Myocyte (in vitro differentiated cells): ENCODE data around the gene INPP5D. TPM values are rescaled to one million over a fixed set of nuclear protein-coding genes. Genes with fewer than 3 reads are reported as not detected.
A peak's percentile ranks its signal among the peaks of the same experiment; 100 is the strongest.

Source experiments
- DNase-seq: peaks from one replicate; pipeline ENCODE4 v3.0.0-alpha.2; 2012; ENCODE audit warnings: low read depth
- total RNA-seq: library from RNA; depleted of rRNA; stranded (reverse); fragments of >200 nt; gene quantifications from 2 replicates; pipeline ENCODE4 v1.2.3, GENCODE V29; 2014

The INPP5D gene
- total RNA-seq, 1 donor from 2014 or later, result 1.1 TPM

DNA sequence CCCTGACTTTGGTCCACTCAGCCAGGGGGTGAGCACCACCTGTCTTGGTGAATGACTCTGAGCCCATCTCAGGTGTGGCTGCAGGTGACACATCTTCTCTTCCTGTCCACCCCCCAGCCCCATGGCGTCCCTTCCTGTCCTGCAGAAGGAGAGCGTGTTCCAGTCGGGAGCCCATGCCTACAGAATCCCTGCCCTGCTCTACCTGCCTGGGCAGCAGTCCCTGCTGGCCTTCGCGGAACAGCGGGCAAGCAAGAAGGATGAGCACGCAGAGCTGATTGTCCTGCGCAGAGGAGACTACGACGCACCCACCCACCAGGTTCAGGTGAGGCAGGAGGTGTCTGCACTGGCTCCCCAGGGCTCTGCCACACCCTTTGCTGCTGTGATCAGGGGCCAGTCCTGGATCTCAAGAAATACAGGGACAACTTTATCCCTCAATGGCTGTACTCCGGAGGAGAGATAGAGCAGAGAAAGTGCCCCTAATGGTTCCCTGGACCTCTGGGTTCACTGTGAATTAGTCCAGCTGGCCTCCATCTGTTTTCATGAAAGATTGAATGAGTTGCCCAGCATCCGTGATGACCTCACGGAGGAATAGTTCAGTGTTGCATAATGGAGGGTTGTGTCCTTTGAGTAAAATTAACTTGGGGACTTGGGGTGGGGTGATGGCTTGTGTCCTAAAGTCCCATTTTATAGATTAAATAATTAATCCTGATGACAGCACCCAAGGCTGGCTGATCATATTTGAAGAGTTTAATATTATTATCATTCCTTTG lies 27.4 kb upstream of the INPP5D start, which contains the start of gene NEU2:
Gene NEU2, plus strand, starts transcription at position 122 of the 770 bp plus-strand sequence. Its CDS starts 0 bp downstream, at position 122.
- peak; percentile 34 for DNase-seq

DNA sequence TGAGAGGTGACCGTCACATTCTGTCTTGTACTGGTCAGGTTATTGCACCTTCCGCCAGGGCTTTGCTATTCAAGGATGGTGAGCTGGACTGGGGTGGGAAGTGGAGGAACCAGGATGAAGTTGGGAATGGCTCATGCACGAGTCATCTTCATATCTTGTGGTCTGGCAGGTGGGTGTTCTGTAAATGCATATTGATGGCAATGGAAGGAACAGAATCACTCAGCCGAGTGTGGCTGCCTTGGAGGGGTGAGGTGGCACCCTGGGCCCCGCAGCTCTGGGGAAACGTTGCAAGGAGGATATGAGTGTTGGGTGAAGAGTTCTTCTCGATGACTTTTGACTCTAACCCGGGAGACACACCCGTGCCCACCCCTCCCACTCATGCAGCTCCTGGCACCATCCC lies 26.5 kb upstream of the INPP5D start:
- peak; percentile 19 for DNase-seq

DNA sequence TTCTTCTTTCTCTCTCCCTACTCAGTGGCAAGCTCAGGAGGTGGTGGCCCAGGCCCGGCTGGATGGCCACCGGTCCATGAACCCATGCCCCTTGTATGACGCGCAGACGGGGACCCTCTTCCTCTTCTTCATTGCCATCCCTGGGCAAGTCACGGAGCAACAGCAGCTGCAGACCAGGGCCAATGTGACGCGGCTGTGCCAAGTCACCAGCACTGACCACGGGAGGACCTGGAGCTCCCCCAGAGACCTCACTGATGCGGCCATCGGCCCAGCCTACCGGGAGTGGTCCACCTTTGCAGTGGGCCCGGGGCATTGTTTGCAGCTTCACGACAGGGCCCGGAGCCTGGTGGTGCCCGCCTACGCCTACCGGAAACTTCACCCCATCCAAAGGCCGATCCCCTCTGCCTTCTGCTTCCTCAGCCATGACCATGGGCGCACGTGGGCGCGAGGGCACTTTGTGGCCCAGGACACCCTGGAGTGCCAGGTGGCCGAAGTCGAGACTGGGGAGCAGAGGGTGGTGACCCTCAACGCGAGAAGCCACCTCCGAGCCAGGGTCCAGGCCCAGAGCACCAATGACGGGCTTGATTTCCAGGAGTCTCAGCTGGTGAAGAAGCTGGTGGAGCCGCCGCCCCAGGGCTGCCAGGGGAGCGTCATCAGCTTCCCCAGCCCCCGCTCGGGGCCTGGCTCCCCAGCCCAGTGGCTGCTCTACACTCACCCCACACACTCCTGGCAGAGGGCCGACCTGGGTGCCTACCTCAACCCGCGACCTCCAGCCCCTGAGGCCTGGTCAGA lies 25.9 kb upstream of the INPP5D start:
- no peak for DNase-seq

DNA sequence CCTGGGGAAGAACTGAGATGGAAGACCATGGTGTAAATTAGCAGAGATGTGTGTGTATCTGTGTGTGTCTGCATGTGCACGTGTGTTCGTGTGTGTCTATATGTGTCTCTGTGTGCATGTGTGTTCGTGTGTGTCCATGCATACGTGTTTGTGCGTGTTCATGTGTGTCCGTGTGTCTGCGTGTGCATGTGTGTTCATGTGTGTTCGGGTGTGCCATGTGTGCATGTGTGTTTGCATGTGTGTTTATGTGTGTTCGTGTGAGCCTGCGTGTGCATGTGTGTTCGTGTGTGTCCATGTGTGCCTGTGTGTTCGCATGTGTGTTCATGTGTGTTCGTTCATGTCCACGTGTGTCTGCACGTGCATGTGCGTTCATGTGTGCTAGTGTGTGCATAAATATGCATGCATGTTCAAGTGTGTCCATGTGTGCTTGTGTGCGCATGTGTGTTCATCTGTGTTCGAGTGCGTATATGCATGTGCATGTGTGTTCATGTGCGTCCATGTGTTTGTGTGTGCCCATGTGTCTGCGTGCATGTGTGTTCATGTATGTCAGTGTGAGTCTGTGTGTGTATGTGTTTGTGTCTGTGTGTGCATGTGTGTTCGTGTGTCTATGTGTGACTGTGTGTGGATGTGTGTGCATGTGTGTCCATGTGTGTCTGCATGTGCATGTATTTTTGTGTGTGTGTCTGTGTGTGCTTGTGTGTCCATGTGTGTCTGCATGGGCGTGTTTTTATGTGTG lies 24.5 kb upstream of the INPP5D start:
- DNase-seq, result no peak

DNA sequence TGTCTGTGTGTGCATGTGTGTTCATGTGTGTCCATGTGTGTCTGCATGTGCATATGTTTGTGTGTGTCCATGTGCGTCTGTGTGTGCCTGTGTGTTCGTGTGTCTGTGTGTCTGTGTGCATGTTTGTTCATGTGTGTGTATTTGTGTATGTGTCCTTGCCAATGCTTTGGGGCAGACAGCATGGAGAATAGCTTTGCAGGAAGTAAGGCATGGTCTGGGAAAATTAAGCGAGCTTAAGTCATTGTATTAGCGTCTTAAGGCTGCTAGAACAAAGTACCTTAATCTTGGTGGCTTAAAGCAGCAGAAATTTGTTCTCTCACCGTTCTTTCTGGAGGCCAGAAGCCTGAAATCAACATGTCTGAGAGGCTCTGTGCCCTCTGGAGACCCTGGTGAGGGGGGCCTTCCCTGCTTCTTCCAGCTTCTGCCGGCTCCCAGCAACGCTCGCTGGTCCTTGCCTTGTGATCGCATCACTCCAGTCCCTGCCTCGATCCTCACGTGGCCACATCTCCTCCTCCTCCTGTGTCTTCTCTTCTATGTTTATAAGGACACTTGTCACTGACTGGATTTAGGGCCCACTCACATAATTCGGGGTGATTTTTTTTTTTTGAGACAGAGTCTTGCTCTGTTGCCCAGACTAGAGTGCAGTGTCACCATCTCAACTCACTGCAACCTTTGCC lies 23.8 kb upstream of the INPP5D start:
- no peak for DNase-seq

DNA sequence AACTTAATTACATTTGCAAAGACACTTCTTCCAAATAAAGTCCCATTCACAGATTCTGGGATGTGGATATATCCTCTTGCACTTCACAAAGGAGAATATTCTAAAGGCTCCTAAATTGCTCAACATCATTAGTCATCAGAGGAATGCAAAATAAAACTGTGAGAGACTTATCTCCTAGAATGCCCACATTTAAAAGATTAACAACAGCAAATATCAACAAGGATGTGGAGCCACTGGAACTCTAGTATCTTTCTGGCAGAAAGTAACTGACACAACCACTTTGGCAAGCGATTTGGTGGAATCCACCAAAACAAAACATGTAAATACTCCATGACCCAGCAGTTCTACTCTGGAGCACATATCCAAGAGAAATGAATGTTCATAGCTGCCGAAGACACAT lies 23.1 kb upstream of the INPP5D start:
- DNase-seq, result no peak

DNA sequence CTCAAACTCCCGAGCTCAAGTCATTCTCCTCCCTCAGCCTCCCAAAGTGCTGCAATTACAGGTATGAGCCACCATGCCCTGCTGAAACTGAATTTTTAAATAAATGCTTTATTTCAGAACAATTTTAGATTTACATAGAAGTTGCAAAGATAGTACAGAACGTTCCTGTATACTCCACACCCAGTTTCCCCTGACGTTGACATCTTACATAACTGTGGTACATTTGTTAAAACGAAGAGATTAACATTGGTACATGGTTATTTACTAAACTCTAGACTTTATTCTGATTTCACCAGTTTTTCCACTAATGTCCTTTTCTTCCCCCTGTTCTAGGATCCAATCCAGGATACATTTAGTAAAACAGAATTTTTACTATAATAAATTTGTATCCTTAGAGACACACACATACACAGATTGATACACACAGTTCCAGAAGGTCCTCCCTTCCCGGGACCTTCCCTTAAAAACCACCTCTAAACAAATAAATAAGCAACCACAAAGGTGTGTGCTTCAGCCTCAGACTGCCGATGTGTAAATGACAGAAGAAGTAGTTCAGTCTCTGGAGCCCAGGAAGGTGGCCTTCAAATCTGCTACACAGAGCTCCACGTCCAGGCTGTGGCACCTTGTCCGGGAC lies 20.8 kb upstream of the INPP5D start:
- peak; percentile 36 for DNase-seq

DNA sequence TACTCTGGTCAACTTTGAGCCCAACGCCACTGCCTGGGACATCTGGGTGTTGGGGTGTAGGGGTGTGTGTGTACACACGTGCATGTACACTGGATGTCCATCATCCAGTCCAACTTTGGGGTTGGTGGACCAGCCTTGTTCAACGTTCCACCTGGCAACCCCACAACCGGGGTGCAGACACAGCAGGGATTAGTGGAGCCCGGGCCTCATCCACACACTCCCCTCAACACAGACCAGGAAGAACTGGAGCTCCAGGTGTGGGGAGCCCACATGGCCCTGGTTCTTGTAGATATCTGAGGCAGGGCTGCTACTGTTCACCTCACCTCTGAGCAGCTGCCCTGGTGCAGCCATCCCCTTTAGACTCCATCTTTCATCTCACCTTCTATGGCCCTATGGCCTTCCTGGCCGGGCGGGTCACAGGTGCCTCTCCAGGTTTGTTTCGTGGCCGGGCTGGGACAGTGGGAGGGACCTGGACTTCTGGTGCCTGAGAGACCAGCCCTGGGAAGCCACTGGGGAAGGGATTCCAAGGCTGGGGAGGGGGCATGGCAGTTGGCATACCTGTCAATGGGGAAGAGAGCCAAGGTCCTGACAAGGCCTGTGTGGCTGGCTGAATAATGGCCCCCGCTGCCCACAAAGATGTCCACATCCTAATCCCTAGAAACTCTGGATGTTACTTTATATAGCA lies 20.2 kb upstream of the INPP5D start:
- DNase-seq, result no peak

DNA sequence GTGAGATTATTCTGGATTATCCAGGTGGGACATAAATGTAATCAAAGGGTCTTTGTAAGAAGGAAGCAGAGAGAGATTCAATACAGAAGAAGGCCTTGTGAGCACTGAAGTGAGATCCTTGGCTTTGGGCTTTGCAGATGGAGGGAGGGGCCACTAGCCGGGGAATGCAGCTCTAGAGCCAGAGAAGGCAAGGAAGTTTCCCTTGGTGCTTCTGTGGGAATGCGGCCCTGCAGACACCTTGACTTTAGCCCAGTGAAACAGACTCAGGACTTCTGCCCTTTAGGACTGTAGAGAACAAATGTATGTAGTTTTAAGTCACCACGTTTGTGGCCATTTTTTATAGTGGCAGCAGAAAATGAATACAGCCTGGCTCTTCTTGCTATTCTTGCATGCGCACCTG lies 19.6 kb upstream of the INPP5D start:
- no peak for DNase-seq

DNA sequence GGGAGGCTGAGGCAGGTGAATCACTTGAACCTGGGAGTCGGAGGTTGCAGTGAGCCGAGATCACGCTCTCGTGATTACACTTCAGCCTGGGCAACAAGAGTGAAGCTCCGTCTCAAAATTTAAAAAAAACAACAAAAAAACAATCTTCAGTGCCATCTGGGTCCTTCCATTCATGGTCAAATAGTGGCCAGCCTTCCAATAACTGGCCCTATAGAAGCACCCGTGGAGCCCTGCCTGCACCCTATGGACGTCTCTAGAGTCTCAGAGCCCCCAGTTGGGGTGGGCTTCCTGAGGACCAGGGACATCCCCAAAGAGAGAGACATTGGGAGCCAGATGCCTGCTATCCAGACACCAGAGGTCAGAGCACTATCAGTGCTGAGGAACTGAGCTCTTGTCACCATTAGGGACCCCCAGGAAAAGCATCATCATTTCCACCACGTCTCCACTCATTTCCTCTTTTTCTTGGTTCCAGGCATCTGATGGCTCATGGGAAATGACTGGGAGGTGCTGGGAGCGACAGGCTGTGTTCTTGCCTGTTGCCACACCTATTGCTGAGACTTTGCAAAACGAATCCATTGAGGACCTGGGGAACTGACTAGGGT lies 18.3 kb upstream of the INPP5D start:
- DNase-seq, result no peak

DNA sequence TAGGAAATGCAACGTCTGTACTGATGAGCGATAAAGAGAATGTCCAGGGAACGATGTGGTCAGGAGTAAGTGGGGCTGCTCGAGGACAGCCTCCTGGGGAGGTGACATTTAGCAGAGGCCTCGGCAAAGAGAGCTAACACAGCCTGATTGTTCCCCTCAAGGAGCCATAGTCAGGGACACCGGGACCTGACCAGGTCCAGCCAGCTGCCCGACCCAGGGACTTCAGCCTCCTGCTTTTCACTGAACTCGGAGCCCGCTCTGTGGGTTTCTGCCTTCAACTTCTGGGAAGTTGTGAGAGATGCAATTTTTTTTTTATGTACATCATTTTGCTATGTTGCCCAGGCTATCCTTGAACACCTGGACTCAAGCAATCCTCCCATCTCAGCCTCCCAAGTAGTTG lies 17.6 kb upstream of the INPP5D start:
- no peak for DNase-seq

DNA sequence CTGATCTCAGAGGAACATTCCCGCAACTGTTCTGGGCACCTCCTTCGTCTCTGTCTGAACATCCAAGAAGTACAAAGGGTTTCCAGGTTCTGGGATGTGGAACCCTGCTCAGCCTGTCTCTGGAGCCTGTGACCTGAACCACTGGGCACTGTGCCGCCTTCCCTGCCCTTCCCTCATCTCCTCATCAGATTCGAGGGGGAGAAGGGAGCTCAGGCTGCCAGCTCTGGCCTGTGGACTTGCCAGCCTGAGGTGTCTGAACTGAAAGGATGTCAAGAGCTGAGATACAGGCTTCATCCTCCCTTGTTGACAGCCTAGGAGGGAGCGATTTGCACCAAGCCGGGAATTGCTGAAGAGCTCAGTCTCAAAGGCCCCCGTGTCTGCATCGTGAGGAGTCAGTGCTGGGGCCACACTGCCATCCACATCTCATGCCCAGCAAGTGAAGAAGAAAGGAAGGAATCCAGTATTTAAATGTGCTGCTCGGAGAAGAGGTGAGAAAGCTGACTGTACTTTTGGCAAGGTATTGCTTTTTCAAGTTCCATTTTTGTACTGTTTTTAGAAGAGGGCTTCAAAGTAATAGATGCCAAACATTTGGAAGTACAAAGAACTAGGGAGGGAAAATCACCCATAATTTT lies 15.1 kb upstream of the INPP5D start:
- DNase-seq, result no peak

DNA sequence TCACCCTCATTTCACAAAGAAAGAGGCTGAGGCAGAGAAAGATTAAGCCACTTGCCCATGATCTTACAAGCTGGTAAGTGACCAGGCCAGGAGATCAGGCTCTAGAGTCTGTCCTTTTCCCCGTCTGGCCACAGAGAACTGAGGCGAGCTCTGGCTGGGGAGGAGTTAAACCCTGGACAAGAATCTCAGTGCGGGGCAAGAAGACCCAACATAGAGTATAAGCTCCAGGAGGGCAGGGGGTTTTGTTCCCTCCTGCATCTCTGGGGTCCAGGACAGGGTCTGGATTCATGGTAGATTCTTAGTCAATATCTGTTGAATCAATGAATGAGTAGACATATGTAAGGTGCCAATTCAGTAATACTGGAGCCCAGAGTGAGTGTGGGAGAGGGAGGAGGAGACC lies 12.9 kb upstream of the INPP5D start:
- DNase-seq, result no peak

DNA sequence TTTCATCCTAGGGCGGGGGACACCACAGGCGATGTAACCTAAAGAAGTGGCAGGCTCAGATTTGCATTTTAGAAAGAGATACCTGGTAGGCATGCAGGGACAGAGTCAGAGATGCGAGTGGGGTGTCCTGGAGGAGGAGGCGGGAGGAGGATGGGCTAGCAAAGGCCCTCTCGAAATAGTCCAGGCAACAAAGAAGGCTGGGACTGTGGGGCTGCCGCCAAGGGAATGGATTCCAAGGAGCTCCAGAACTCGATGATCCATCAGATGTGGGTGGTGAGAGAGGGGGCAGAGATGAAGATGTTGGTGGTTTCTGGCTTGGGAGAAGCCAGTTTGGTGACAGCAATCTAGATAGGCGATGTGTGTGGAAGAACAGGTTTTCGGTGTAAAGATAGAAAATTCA lies 12.5 kb upstream of the INPP5D start:
- DNase-seq, result no peak

DNA sequence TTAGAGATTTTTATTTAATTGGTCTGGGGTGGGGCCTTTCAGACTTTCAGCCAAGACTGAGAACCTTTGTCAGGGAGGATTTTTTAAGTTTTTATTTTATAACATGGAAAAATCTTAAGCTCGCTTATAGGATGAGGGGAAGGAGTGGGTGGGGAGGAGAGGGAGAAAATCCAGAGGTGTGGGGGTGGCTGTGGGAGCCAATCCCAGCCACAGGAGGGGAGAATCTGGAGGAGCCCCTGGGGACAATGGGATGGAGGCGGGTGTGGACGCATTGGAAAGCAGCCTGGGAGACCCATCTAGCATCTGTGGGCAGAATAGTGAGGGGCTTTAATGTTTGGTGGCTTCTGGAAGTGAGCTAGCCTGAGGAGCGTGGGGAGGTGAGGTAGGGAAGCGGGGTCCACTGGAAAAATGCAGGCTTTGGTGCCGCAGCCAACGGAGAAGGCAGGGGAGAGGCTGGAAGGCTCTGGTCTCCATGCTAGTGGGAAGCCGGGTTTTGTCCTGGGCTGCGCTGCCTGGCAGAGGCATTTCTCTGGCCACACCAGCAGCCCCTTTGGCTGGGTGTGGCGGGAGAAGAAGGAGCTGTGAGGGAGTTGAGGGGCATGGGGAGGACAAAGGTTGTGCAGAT lies 11.5 kb upstream of the INPP5D start:
- DNase-seq, result no peak

DNA sequence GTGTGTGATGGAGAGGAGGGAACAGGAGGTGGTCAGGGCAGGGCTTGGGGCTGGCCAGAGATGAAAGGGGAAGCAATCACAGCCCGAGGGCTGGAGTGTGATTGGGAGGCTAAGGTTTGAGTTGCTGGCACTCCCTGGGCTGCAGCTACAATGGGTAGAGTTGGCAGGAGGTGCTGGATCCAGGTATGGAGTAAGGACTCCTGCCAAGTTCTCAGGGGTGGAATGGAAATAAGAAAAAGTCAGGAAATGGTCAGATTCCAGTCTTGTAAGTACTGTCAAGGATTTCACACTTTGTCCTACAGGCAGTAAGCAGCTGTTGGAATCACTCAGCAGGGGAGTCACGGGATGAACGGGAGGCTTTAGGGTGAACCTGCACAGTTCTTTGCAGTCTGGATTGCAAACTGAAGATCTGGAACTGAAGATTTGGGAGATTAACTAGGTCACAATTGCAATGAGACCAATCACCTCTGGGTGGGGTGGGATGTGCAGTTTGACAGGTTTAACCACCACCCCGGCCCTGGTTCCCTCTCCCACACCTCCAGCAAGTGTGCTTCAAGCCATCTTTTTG lies 10.9 kb upstream of the INPP5D start:
- peak; percentile 85 for DNase-seq

DNA sequence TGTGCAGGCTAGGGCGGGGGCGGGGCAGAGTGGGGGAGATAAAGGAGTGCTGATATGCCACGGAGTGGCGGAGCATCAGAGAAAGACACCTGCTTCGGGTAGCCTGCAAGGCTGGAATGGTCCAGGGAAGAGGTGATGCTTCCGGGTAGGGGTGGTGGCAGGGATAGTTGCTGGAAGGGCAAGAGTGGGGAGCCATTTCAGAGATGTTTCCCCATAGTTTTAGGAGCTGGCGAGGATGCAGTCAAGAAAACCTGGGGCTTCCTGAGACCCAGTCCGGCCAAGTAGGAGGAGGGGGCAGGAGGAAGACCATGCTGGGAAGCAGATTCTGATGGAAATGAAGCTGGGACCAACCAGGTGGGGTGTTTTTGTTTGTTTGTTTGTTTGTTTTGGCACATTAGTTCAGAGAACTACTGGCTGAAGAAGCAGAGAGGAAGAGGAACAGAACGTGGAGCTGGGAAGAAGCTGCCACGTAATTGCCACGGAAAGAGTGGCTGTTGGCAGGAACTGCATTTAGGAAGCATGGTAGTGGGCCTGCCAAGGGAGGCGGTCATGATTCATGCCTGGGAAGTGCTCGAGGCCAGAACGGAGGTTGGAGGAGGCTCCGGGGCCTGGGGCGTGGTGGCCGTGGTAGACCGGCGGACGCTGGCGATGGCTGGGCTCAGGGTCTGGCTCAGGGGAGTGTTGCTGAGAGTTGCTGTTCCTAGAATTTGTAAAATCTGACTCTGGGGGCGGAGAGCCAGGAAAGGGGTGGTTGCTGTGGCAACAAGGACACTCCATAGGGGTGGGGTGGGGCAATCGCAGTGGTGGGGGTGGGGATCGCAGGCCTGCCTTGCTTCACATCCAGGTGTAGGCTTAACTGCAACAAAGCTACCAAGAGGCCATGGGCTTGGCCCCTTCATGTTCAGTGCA lies 8.6 kb upstream of the INPP5D start:
- DNase-seq, result no peak
